HG03342 (cell line): Measurements from ENCODE around the gene KLK1.
"Not testable (repeated sequence)": the region's sequence is repeated elsewhere in the genome, so short reads cannot be mapped to it uniquely, and the experiment has no call there.

Source experiments
- ATAC-seq: cut with Tn5 transposase; IDR thresholded peaks from one replicate; pipeline ENCODE4 v1.9.1; 2021; ENCODE audit warnings: mild to moderate bottlenecking, moderate library complexity; ENCODE audit not compliant: unreplicated experiment

The KLK1 gene

GRCh38 chr19:50794074-50794875, 29.3 kb downstream of the KLK1 start:
- no peak for ATAC-seq

- ATAC-seq: no peak
Measured at GRCh38 chr19:50793558-50794065, 30.0 kb downstream of the KLK1 start.

- no peak for ATAC-seq
Measured at GRCh38 chr19:50792272-50793250, 31.0 kb downstream of the KLK1 start.

GRCh38 chr19:50791594-50792271, 31.9 kb downstream of the KLK1 start:
- ATAC-seq: no peak

- no peak for ATAC-seq
Measured at GRCh38 chr19:50790922-50791467, 32.6 kb downstream of the KLK1 start.

GRCh38 chr19:50790396-50790795, 33.2 kb downstream of the KLK1 start, which contains the start of gene ACP4:
Gene ACP4, plus strand, starts transcription at chr19:50790415. Its CDS starts 0 bp downstream, at chr19:50790415.
- no peak for ATAC-seq

GRCh38 chr19:50785329-50785728, 38.3 kb downstream of the KLK1 start:
- ATAC-seq: no peak

- ATAC-seq: no peak
Measured at GRCh38 chr19:50784710-50785109, 38.9 kb downstream of the KLK1 start.

GRCh38 chr19:50783848-50784152, 39.8 kb downstream of the KLK1 start:
- not testable (repeated sequence) for ATAC-seq

- ATAC-seq: no peak
Measured at GRCh38 chr19:50780753-50781435, 42.7 kb downstream of the KLK1 start.

GRCh38 chr19:50779504-50780457, 43.8 kb downstream of the KLK1 start:
- ATAC-seq: no peak

GRCh38 chr19:50778906-50779430, 44.6 kb downstream of the KLK1 start:
- ATAC-seq: no peak

GRCh38 chr19:50777830-50778303, 45.7 kb downstream of the KLK1 start:
- ATAC-seq: no peak

GRCh38 chr19:50777261-50777660, 46.3 kb downstream of the KLK1 start:
- ATAC-seq: no peak

- ATAC-seq: no peak
Measured at GRCh38 chr19:50776131-50776530, 47.5 kb downstream of the KLK1 start.

GRCh38 chr19:50773454-50773853, 50.1 kb downstream of the KLK1 start:
- not testable (repeated sequence) for ATAC-seq

GRCh38 chr19:50772912-50773311, 50.7 kb downstream of the KLK1 start:
- ATAC-seq: not testable (repeated sequence)

GRCh38 chr19:50772476-50772875, 51.1 kb downstream of the KLK1 start:
- no peak for ATAC-seq

- no peak for ATAC-seq
Measured at GRCh38 chr19:50770888-50771287, 52.7 kb downstream of the KLK1 start.
